MM.1S (cell line): Measurements from ENCODE around the gene LRTM2.

Experiments
- DNase-seq: peaks from one replicate; pipeline ENCODE4 v3.0.0-alpha.2; 2015
- H2AFZ ChIP-seq: fragments of 300-600 bp; sonication (generic); 2 replicates; pipeline ENCODE4 v1.6.0; 2016; ENCODE audit warnings: antibody characterized with exemption, low read length
- H3F3A ChIP-seq: fragments of 300-600 bp; sonication (generic); 2 replicates; pipeline ENCODE4 v1.6.1; 2016; ENCODE audit warnings: mild to moderate bottlenecking, antibody characterized with exemption, low read length, moderate library complexity, mixed read lengths; ENCODE audit not compliant: insufficient read depth
- H3K27ac ChIP-seq: fragments of 300-600 bp; sonication (generic); 2 replicates; pipeline ENCODE4 v1.5.1; 2016; ENCODE audit warnings: mild to moderate bottlenecking, low read length
- H3K27me3 ChIP-seq: fragments of 300-600 bp; sonication (generic); replicated peaks from 2 replicates; pipeline ENCODE4 v1.6.0; 2016; ENCODE audit warnings: low read length; ENCODE audit not compliant: insufficient read depth
- H3K36me3 ChIP-seq: fragments of 300-600 bp; sonication (generic); replicated peaks from 2 replicates; pipeline ENCODE4 v1.6.1; 2016; ENCODE audit warnings: mild to moderate bottlenecking, low read length, mixed read lengths; ENCODE audit not compliant: insufficient read depth
- H3K4me1 ChIP-seq: fragments of 300-600 bp; sonication (generic); 2 replicates; pipeline ENCODE4 v1.6.1; 2016; ENCODE audit warnings: low read length, mixed read lengths
- H3K4me2 ChIP-seq: fragments of 300-600 bp; sonication (generic); 2 replicates; pipeline ENCODE4 v1.6.0; 2016; ENCODE audit warnings: low read depth, low read length
- H3K4me3 ChIP-seq: fragments of 300-600 bp; sonication (generic); 2 replicates; pipeline ENCODE4 v1.5.1; 2016; ENCODE audit warnings: low read length, mixed read lengths
- H3K79me2 ChIP-seq: fragments of 300-600 bp; sonication (generic); 2 replicates; pipeline ENCODE4 v1.6.1; 2016; ENCODE audit warnings: mixed run types, low read length, mixed read lengths
- H3K9ac ChIP-seq: fragments of 300-600 bp; sonication (generic); 2 replicates; pipeline ENCODE4 v1.6.1; 2016; ENCODE audit warnings: low read length, mixed read lengths
- H3K9me2 ChIP-seq: fragments of 300-600 bp; sonication (generic); replicated peaks from 2 replicates; pipeline ENCODE4 v1.6.1; 2016; ENCODE audit warnings: mild to moderate bottlenecking, low read length, mixed read lengths; ENCODE audit not compliant: insufficient read depth
- H3K9me3 ChIP-seq: fragments of 300-600 bp; sonication (generic); replicated peaks from 2 replicates; pipeline ENCODE4 v1.6.1; 2016; ENCODE audit warnings: mild to moderate bottlenecking, low read length, mixed read lengths; ENCODE audit not compliant: insufficient read depth
- H4K20me1 ChIP-seq: fragments of 300-600 bp; sonication (generic); 2 replicates; pipeline ENCODE4 v1.6.1; 2016; ENCODE audit warnings: mild to moderate bottlenecking, low read length, moderate library complexity, mixed read lengths; ENCODE audit not compliant: insufficient read depth
- EZH2 ChIP-seq: fragments of 300-600 bp; sonication (generic); optimal IDR thresholded peaks from 2 replicates; pipeline ENCODE3; 2017; ENCODE audit warnings: low read depth, mild to moderate bottlenecking, antibody characterized with exemption, low read length, mixed read lengths
- EZH2phosphoT487 ChIP-seq: fragments of 300-600 bp; sonication (generic); IDR thresholded peaks from 2 replicates; pipeline ENCODE4 v1.6.1; 2018; ENCODE audit warnings: antibody characterized with exemption, low read length
- TF ChIP-seq, protein P1 (sequence below): fragments of 300-600 bp; sonication (generic); IDR thresholded peaks from 2 replicates; pipeline ENCODE4 v1.5.1; 2016; ENCODE audit warnings: antibody characterized with exemption, low read length, mixed read lengths

The LRTM2 gene

GRCh38 chr12:1803736-1804135, 16.6 kb upstream of the LRTM2 start:
- H3K4me1 ChIP-seq: peaks cover 5% of the 10 kb centered on the region
- H3F3A ChIP-seq: no peaks in the 10 kb centered on the region
- no peaks in the 10 kb centered on the region for H4K20me1 ChIP-seq
- TF ChIP-seq, protein P1, sequence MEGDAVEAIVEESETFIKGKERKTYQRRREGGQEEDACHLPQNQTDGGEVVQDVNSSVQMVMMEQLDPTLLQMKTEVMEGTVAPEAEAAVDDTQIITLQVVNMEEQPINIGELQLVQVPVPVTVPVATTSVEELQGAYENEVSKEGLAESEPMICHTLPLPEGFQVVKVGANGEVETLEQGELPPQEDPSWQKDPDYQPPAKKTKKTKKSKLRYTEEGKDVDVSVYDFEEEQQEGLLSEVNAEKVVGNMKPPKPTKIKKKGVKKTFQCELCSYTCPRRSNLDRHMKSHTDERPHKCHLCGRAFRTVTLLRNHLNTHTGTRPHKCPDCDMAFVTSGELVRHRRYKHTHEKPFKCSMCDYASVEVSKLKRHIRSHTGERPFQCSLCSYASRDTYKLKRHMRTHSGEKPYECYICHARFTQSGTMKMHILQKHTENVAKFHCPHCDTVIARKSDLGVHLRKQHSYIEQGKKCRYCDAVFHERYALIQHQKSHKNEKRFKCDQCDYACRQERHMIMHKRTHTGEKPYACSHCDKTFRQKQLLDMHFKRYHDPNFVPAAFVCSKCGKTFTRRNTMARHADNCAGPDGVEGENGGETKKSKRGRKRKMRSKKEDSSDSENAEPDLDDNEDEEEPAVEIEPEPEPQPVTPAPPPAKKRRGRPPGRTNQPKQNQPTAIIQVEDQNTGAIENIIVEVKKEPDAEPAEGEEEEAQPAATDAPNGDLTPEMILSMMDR: no peak
- TF ChIP-seq EZH2phosphoT487 (no peak), EZH2 (no peak)
- no peaks in the 10 kb centered on the region for H3K27me3 ChIP-seq
- H3K9ac ChIP-seq: no peak overlapping the region
- H3K4me3 ChIP-seq: no peak overlapping the region
- H3K9me2 ChIP-seq: no peaks in the 10 kb centered on the region
- H3K4me2 ChIP-seq: no peak overlapping the region
- 0 out of 2 replicates have a peak overlapping the region, but pooled peaks have one; percentile 17 for H2AFZ ChIP-seq
- DNase-seq: no peak
- H3K9me3 ChIP-seq: no peaks in the 10 kb centered on the region
- H3K36me3 ChIP-seq: no peaks in the 10 kb centered on the region
- H3K79me2 ChIP-seq: no peaks in the 10 kb centered on the region
- no peak overlapping the region for H3K27ac ChIP-seq

DNA sequence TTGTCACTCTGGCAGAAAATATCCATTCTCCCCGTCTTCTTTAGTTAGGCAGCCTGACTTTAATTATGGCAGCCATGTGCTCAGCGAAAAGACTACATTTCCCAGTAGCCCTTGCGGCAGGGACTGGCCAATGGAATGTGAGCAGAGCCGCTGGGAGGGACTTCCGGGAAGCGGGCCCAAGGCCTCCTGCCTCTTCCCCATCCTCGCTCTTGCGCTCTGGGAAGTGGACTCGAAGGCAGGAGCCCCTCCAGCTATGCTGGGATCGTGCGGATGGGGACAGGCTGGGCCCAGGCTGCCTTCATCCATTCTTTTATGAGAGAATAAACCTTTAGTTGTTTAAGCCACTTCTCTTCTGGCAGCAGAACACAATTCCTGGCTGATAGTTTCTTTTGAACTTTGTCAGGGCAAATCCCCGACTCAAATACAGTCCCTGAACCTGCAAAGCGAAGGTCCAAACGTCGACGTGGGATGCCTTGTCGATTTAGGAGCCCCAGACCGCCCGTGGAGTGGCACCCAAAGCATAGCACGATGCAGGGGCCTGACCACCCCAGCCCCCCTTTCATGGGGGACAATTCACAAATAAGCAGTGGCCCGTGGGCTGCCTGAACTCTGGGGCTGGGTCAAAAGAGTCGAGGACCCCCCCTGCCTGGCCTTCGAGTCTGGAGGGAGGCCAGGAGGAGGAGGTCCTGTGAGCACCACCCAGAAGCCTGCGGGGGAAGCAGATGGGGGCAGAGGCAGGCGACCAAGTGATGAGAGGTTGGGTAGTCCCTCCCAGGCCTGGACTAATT, 15.6 kb upstream of the LRTM2 start:
- Histone ChIP-seq H3F3A (no peaks in the 10 kb centered on the region), H3K79me2 (no peaks in the 10 kb centered on the region), H3K27ac (no peak overlapping the region), H3K27me3 (no peaks in the 10 kb centered on the region; the same call in 1 of the 2 replicates), H3K9me2 (no peaks in the 10 kb centered on the region), H3K36me3 (no peaks in the 10 kb centered on the region), H3K4me1 (peaks cover 5% of the 10 kb centered on the region), H3K9me3 (no peaks in the 10 kb centered on the region), H3K9ac (peak overlapping the region; percentile 28; the same call in 1 of the 2 replicates), H3K4me2 (peak overlapping the region; percentile 61), H4K20me1 (no peaks in the 10 kb centered on the region), H2AFZ (peak overlapping the region; percentile 99), H3K4me3 (peak overlapping the region; percentile 20; the same call in 1 of the 2 replicates)
- TF ChIP-seq EZH2: no peak
- TF ChIP-seq, protein P1: no peak
- no peak for TF ChIP-seq EZH2phosphoT487
- peak; percentile 91 for DNase-seq

DNA sequence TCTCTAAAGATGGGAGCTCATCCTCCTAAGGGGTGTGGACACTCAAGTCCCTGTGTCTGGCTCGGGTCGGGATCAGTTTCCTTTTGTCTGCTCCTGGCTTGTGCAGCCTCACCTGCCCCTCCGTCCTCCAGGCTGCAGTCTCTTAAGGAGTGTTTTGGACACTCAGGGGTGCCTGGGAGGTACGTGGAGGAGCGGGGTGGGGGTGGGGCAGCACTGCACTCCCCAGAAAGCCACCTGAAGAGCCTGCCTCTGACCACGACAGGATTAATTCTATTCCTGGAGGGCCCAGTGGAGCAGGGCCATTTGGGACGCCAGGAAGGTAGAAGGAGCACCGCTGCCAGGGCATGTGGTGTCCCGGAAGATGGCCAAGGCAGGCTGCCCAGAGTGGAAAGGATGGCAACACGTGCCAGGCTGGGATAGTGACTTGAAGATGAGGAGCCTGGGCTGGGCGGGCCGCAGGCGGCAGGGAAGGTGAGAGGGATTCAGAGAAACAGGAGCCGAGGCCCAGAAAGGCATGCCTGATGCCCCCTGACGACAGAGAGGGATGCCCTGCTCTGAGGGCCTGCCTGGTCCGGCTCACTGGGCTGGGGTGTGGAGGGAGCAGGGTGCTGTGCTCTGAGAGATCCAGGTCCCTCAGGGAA, 14.8 kb upstream of the LRTM2 start:
- Histone ChIP-seq H3K9ac (no peak overlapping the region), H3K4me2 (no peak overlapping the region), H3K36me3 (no peaks in the 10 kb centered on the region), H4K20me1 (no peaks in the 10 kb centered on the region), H3K27me3 (peaks cover under 1% of the 10 kb centered on the region; the same call in 1 of the 2 replicates), H3K9me3 (no peaks in the 10 kb centered on the region), H3K9me2 (no peaks in the 10 kb centered on the region), H3K4me3 (no peak overlapping the region), H3F3A (no peaks in the 10 kb centered on the region), H2AFZ (peak overlapping the region; percentile 99), H3K79me2 (no peaks in the 10 kb centered on the region), H3K4me1 (peaks cover 5% of the 10 kb centered on the region), H3K27ac (no peak overlapping the region)
- TF ChIP-seq, protein P1: no peak
- TF ChIP-seq EZH2phosphoT487: no peak
- no peak for TF ChIP-seq EZH2
- DNase-seq: no peak
